ENCODE measurements around the gene AR.

- TF ChIP-seq EZH2 (IDR thresholded peaks at IDR 0.05), result no peak
- no peak for TF ChIP-seq EZH2phosphoT487 (IDR thresholded peaks at IDR 0.05)
Measured at GRCh38 chrX:67568769-67569168, 24.9 kb downstream of the AR start.

Data from neural progenitor cell (in vitro differentiated cells).